ENCODE data around the gene LRRC26.

Gene LRRC26

DNA sequence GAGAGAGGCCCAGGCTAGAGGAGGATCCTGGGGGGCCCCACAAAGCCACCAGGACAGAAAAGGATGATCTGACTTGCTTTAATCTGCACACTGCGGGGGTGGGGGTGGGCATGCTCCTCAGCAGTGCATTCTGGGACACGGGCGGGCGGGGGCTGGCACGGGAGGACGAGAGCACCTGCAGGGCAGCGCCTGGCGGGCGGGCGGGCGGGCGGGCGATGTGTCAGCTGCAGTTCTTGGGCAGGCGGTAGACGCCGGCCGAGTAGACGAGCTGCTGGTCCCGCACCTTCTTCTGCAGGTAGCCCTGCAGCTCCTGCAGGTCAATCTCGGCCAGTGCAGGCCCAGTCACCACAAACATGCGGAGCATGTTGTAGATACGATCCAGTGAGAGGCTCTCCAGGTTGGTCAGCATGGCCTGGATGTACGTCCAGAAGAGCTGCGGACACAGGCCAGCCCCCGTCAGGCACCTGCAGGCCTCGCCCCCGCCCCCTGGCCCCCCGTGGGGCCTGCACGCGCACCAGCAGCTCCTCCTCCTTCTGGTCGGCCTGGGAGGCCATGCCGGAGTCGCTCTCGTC, 5.0 kb upstream of the LRRC26 start:
- H3K36me3 ChIP-seq: peaks cover 33% of the 10 kb centered on the region
- no peak overlapping the region for H3K4me3 ChIP-seq (ENCODE audit: low read depth in 1 of 2, low read length in 1 of 2)
- no peaks in the 10 kb centered on the region for H3K9me3 ChIP-seq
- no peak overlapping the region for H3K27ac ChIP-seq
- peaks cover 62% of the 10 kb centered on the region for H3K27me3 ChIP-seq
- TF ChIP-seq, protein P1, sequence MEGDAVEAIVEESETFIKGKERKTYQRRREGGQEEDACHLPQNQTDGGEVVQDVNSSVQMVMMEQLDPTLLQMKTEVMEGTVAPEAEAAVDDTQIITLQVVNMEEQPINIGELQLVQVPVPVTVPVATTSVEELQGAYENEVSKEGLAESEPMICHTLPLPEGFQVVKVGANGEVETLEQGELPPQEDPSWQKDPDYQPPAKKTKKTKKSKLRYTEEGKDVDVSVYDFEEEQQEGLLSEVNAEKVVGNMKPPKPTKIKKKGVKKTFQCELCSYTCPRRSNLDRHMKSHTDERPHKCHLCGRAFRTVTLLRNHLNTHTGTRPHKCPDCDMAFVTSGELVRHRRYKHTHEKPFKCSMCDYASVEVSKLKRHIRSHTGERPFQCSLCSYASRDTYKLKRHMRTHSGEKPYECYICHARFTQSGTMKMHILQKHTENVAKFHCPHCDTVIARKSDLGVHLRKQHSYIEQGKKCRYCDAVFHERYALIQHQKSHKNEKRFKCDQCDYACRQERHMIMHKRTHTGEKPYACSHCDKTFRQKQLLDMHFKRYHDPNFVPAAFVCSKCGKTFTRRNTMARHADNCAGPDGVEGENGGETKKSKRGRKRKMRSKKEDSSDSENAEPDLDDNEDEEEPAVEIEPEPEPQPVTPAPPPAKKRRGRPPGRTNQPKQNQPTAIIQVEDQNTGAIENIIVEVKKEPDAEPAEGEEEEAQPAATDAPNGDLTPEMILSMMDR (IDR thresholded peaks at IDR 0.05): no peak
- no peaks in the 10 kb centered on the region for H3K4me1 ChIP-seq (ENCODE audit: control insufficient read depth in 1 of 2, insufficient read depth in 1 of 2, low read depth in 1 of 2, low read length in 1 of 2)

DNA sequence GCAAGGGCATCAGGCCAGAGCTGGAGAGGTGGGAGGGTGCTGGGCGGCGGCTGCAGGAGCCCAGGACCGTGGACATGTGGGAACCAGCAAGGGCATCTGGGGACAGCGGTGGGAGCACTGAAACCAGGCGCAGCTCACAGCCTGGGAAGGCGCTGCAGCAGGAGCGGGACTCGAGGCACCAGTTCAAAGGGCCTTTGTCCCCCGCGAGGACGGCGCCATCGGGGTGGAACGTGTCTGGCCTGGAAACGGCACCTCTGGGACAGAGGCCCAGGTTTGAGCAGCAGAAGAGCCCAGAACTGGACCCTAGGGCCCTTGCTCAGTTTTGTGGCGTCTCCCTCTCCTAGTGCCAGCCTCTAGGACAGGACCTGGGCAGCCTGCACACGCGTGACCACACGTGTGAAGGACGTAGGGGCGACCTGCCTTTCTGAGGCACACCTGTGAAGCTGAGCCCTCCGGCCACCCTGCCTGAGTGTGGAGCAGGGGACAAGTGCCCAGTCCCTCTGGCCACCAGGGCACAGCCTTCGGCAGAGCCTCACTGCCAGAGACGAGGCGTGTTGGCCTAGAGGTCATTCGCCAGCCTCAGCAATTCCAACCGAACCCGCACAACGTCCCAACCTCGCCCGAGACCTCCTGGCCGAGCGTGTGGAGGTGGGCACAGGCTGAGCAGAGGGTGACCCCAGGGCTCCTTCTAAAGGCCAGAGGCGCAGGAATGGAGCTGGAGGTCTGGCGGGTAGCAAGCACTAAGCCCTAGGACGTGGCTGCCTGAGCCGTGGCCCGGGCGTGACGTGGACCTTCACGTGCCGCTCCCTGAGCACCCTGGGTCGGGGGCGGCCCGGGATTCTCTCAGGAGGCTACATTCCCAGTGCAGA, 4.2 kb upstream of the LRRC26 start:
- peaks cover 25% of the 10 kb centered on the region for H3K36me3 ChIP-seq
- H3K27ac ChIP-seq: no peak overlapping the region
- peaks cover 0 to 4% of the 10 kb centered on the region in 2 experiments for H3K4me1 ChIP-seq (ENCODE audit: control insufficient read depth in 1 of 2, insufficient read depth in 1 of 2, low read depth in 1 of 2, low read length in 1 of 2)
- TF ChIP-seq, protein P1 (IDR thresholded peaks at IDR 0.05): no peak
- peaks cover 70% of the 10 kb centered on the region for H3K27me3 ChIP-seq
- no peaks in the 10 kb centered on the region for H3K9me3 ChIP-seq
- no peak overlapping the region for H3K4me3 ChIP-seq (ENCODE audit: low read depth in 1 of 2, low read length in 1 of 2)

DNA sequence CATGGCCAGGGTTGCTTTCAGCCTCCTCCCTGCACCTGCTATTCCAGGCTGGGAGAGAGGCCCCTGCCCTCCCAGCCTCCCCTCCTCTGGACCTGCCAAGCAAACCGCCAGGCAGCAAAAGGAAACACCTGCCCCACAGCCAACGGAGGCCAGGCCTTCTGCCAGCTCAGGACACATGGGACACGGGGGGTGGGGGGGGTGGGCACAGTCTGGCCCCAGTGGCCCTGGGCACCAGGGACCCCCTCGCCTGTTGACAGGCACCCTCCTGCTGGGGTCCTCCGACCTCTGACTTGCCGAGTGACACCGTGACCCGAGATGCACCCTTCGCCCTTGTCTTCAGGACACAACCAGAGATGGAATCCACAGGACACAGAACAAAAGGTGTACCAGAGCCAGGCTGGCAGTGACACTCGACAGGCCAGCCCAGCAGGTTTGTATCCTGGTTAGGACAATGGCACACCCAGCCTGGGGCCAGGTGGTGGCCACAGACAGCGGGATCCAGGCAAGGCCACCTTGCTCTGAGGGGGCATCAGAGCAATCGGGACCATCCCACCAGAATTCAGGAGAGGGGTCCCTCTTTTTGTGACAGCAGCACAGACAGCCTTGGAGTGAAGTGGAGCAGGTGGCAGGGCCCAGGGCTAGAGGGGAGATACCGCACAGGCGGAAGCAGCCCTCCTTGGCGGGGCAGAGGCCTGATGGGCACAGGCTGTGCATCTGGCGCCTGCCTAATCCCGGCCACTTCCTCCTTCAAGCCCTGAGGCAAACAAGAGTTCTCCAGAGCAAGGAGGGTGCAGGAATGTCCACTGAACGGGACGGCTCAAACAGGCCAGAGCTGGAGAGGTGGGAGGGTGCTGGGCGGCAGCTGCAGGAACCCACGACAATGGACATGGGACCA, 3.3 kb upstream of the LRRC26 start:
- Histone ChIP-seq H3K27me3 (peaks cover 78% of the 10 kb centered on the region), H3K9me3 (no peaks in the 10 kb centered on the region), H3K4me1 (ENCODE audit: control insufficient read depth in 1 of 2, insufficient read depth in 1 of 2, low read depth in 1 of 2, low read length in 1 of 2) (peaks cover 0 to 4% of the 10 kb centered on the region in 2 experiments), H3K27ac (no peak overlapping the region), H3K36me3 (peaks cover 16% of the 10 kb centered on the region), H3K4me3 (ENCODE audit: low read depth in 1 of 2, low read length in 1 of 2) (no peak overlapping the region)
- TF ChIP-seq, protein P1 (IDR thresholded peaks at IDR 0.05): no peak

DNA sequence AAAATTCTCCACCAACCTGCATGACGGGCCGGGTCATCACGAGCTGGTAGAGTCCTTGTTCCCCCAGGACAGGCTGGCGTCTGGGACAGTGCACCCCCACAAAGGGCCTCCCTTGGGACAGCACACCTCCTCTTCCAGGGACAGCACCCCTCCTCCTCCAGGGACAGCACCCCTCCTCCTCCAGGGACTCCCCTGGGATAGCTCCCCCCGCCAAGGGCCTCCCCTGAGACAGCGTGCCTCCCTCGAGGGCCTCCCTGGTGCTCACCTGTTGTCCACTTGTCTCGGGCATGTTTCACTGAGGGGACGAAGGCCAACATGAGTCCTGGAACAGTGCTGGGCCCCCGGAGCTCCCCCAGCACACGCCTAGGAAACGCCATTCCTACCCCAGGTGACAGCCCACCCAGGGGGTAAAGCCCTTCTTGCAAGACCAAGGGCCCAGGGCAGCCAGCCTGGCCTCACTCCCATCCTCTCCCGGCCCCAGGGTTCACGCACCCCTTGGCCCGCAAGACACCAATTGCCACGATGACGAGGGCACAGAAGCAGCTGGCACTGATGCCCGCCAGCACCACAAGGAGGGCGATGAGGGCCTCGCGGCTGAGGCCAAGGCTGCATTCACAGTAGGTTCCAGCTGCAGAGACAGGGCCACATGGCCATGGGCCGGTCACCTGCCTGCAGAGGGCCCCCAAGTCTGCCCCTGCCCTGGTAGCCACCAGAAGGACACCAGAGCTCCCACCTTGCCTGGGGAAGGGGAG, 1.5 kb upstream of the LRRC26 start:
- Histone ChIP-seq H3K4me3 (ENCODE audit: low read depth in 1 of 2, low read length in 1 of 2) (no peak overlapping the region), H3K9me3 (no peaks in the 10 kb centered on the region)
- TF ChIP-seq, protein P1 (IDR thresholded peaks at IDR 0.05): no peak

More for the DNA sequence above, 1.5 kb upstream of the LRRC26 start:
- Histone ChIP-seq H3K27me3 (peaks cover 97% of the 10 kb centered on the region), H3K4me1 (ENCODE audit: control insufficient read depth in 1 of 2, insufficient read depth in 1 of 2, low read depth in 1 of 2, low read length in 1 of 2) (peaks cover 0 to 4% of the 10 kb centered on the region in 2 experiments), H3K36me3 (no peaks in the 10 kb centered on the region), H3K27ac (no peak overlapping the region)
